PFSK-1 (cell line): ENCODE measurements around the gene RSPH1.

ENCODE experiments used
- FOXP2 ChIP-seq: optimal IDR thresholded peaks from 2 replicates; pipeline ENCODE3; 2011; ENCODE audit warnings: borderline replicate concordance, control low read depth, inconsistent platforms; ENCODE audit not compliant: insufficient read depth; ENCODE audit errors: extremely low read length, extremely low read depth
- POLR2AphosphoS5 ChIP-seq: IDR thresholded peaks from 2 replicates; pipeline ENCODE4 v1.6.1; 2012; ENCODE audit warnings: low read depth, mild to moderate bottlenecking, control low read depth, low read length, moderate library complexity
- REST ChIP-seq, 2 experiments: IDR thresholded peaks; 2 replicates each; pipeline versions ENCODE4 v1.6.1 to v1.8.0; 2011 to 2012; ENCODE audit warnings: low read depth in 2 of 2, low read length in 2 of 2, control low read depth in 1 of 2, inconsistent platforms in 1 of 2, mild to moderate bottlenecking in 1 of 2, moderate library complexity in 1 of 2; ENCODE audit not compliant: insufficient read depth in 1 of 2
- SIN3A ChIP-seq: IDR thresholded peaks from 2 replicates; pipeline ENCODE4 v1.6.1; 2012; ENCODE audit warnings: mild to moderate bottlenecking, low read length, moderate library complexity, borderline replicate concordance; ENCODE audit not compliant: insufficient read depth
- TAF1 ChIP-seq: IDR thresholded peaks from 2 replicates; pipeline ENCODE4 v1.6.1; 2012; ENCODE audit warnings: low read length, control low read depth, borderline replicate concordance; ENCODE audit not compliant: insufficient read depth

The RSPH1 gene

GRCh38 chr21:42426876-42427480, 69.0 kb downstream of the RSPH1 start:
- TF ChIP-seq FOXP2 (no peak), REST (IDR thresholded peaks at IDR 0.05; ENCODE audit: insufficient read depth in 1 of 2, low read depth in 2 of 2, low read length in 2 of 2) (no peak), TAF1 (no peak), SIN3A (no peak)

DNA sequence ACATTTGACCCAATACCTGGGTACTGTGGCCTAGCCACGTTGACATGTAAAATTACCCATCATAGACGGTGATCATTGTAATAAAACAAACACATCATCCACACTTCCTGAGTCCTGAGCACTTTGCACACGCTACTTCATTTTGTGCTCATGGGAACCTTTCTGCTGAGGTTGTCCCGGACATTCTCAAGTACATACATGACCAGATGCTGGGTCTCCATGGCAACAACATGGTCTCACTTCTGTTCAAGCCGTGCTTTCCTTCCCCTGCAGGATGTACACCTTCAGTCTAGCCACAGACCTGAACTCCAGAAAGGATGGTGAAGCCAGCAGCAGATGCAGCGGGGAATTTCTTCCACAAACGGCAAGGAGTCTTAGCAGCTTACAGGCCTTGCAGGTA, 69.6 kb downstream of the RSPH1 start:
- TF ChIP-seq POLR2AphosphoS5 (no peak), FOXP2 (no peak), REST (IDR thresholded peaks at IDR 0.05; ENCODE audit: insufficient read depth in 1 of 2, low read depth in 2 of 2, low read length in 2 of 2) (no peak), TAF1 (no peak), SIN3A (no peak)

DNA sequence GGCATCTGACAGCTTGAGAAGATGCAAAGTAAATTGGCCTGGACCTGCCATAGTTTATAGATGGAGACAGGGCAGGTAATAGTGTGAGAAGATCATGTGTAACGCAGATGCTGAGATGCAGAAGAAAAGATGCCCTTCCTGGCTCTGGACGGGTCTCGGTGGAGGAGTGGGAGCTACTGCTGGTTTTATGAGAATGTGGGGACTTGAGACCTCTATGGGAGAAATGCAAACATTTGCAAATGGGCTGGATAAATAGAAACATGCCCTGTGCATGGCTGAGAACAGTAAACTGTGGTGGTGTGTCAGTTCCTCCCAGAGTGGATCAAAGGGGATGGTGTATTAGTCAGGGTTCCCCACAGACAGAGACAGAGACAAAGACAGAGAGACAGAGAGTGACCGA, 70.4 kb downstream of the RSPH1 start:
- no peak for TF ChIP-seq TAF1
- no peak for TF ChIP-seq REST (IDR thresholded peaks at IDR 0.05; ENCODE audit: insufficient read depth in 1 of 2, low read depth in 2 of 2, low read length in 2 of 2)

GRCh38 chr21:42424914-42425541, 71.0 kb downstream of the RSPH1 start:
- no peak for TF ChIP-seq POLR2AphosphoS5
- TF ChIP-seq TAF1: no peak

DNA sequence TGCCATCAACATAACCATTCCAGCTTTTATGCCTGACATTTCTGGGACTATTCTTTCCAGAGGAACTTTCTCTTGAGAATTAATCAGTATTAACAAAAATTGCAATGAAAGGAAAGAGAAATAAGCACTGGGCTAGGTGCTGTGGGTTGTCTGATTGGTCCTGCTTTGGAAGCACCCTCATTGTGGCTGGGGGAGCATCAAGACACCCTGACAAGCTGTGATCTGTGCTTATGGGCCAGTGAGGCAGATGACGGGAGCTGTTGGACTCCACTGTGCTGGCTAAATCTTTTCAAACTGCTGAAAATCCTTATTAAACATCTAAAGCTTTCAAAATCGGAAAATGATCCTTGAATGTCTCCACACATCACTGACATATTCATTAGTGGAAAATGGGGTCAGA, 72.3 kb downstream of the RSPH1 start:
- TF ChIP-seq SIN3A (no peak), FOXP2 (no peak), POLR2AphosphoS5 (no peak), TAF1 (no peak), REST (IDR thresholded peaks at IDR 0.05; ENCODE audit: insufficient read depth in 1 of 2, low read depth in 2 of 2, low read length in 2 of 2) (no peak)
